ENCODE measurements around the gene PIGV.

DNA sequence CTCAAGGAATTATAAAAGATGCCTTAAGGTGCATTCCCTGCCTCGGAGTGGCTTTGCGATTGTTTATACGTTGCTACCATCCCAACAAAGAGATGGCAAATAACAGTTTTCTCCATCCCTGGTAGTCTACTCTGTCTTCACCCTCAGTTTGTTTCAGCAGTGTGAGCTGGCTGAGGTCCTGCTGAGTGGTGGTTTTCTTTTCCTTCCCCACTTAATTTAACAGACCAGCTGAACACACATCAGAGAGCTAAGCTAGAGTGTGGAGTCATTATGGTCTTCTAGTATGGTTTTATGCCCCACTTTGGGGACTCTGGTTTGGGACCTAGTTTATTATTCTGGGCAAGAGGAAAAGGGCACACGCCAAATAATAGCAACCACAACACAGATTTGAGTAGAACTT lies 2.2 kb downstream of the PIGV start:
- TF ChIP-seq CTCF (conservative IDR thresholded peaks at IDR 0.05 in 1 of 2, IDR thresholded peaks at IDR 0.05 in 1 of 2; ENCODE audit: extremely low read depth in 1 of 2, insufficient read depth in 1 of 2, low read depth in 1 of 2, low read length in 2 of 2) = no peak
- TF ChIP-seq EZH2 (IDR thresholded peaks at IDR 0.05; ENCODE audit: borderline replicate concordance, low read length) = no peak
